GM19395 (cell line): ENCODE data around the gene ZFP1.
"Not testable (repeated sequence)": the region's sequence is repeated elsewhere in the genome, so short reads cannot be mapped to it uniquely, and the experiment has no call there.

Experiments used
- ATAC-seq: cut with Tn5 transposase; IDR thresholded peaks from one replicate; pipeline ENCODE4 v1.9.1; 2021; ENCODE audit warnings: mild to moderate bottlenecking, moderate library complexity; ENCODE audit not compliant: unreplicated experiment

Gene ZFP1

DNA sequence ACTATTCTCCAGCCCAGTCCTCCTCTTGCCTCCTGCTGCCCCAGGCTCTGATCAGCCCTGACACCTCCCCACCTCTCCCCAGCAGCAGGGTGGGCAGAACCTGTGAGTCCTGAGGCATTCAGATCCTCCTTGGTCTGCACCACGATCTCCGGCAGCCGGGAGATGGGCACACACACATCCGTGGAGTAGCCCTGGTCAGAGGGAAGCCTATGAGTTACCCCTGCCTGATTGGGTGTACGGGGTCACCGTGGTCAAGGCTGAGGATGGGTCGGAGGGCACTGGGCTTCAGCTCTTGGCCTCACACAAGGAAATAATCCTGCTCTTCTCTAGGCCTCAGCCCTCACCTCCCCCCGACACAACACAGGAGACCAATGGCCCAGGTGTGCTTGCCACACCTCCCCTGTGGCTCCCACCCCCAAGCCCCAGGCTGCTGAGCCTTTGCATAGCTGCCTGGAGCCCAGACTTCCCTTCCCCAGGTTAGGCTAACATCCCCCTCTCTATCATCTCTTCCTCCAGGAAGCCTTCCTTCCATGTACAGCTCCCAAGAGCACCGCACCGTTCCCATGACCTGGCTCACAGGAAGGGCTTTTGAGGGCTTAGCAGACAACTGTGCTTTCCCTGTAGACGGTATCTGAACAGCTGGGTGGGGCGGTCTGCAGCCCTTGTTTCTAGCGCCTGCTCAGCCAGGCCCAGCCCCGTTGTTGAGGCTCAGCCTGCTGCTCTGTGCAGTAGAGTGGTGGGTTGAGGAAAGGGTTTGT, 35.4 kb upstream of the ZFP1 start:
- no peak for ATAC-seq

DNA sequence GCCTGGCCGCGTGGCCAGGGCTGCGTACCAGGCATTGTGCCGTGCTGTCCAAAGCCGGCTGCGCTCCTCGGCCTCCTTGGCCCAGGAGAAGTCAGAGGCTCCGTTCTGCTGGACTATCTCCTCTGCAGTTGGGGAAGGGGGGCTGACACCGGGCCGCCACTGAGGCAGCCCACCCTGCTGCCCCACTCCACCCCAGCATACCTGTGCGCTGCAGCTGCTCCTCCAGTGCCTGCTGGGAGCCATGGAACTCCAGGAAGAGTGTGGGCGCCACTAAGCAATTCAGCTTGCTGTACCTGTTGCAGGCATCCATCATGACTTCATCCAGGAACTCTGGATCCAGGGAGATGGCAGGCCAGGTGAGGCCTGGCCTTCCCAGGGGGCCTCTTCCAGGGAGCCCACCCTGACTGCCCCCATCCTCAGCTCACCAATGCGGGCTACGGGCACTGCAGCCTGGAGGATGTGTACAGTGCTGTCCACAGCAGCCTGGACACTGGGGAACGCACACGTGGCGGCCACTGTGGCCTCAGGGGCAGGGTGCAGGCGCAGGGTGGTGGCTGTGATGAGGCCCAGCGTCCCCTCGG, 34.7 kb upstream of the ZFP1 start:
- no peak for ATAC-seq

DNA sequence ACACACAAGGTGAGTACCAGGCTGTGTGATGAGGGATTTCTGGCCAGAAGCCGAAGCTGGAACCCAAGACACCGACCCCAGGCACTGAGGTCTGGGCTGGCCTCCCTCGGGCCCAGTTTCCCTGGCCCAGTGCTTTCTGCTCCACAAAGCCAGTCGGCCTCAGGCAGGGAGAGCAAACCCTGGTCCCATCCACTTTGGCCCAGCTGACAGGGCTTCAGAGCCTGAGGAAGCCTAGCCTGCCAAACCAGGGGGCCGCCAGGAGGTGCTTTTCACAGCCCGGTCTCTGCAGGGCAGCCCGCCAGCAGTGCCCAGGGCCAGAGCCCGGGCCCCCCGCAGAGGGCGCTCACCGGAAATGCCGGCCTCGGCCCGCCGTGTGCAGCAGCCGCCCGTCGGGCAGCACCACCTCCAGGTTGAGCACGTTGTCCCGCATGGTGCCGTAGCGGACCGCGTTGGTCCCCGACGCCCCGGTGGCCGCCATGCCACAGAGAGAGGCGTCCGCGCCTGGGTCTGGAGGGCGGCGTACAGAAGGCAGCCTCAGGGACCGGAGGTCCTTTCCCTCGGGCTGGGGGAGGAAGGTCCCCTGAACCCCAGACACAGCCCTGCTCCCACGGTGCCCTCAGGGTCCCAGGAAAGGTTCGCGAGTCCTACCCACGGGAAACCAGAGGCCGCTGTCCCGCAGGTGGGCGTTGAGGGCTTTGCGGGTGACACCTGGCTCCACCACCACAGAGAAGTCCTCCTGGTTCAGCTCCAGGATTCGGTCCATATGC, 34.0 kb upstream of the ZFP1 start:
- no peak for ATAC-seq

DNA sequence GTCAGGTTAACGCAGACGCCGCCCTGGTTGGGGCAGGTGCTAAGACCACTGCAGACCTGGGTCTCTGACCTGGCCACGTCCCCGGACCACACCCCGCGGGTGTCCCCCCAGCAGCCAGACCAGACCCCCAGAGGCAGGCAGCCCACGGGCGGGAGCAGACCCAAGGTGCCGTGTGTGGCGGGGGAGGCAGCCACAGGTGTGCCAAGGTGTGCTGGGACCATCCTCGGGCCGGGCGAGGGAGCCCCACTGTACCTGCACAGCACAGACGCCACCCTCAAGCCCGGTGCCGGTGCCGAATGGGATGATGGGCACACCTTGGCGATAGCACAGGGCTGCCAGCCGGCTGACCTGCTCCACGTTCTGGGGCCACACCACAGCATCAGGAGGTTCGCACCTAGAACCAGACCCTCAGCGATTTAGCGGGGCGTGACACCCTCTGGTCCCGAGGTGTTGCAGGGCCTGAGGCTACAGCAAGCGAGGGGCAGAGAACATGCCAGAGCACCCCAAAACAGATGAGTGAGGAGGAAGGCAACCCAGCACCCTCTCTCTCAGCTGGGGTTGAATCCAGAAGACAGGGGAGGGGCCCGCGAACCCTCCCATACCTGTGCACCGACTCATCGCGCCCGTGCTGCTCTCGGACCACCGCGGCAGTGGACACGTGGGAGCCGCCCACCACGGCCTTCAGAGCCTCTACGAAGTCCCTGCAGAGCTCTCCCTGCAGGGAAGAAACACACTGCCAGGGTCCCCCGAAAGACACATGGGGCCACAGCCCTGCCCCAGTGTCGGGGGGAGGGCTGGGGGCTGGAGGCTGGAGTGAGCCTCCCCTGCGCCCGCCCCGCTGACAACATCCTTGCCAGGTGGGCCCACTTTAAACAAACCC, 33.1 kb upstream of the ZFP1 start:
- no peak for ATAC-seq

DNA sequence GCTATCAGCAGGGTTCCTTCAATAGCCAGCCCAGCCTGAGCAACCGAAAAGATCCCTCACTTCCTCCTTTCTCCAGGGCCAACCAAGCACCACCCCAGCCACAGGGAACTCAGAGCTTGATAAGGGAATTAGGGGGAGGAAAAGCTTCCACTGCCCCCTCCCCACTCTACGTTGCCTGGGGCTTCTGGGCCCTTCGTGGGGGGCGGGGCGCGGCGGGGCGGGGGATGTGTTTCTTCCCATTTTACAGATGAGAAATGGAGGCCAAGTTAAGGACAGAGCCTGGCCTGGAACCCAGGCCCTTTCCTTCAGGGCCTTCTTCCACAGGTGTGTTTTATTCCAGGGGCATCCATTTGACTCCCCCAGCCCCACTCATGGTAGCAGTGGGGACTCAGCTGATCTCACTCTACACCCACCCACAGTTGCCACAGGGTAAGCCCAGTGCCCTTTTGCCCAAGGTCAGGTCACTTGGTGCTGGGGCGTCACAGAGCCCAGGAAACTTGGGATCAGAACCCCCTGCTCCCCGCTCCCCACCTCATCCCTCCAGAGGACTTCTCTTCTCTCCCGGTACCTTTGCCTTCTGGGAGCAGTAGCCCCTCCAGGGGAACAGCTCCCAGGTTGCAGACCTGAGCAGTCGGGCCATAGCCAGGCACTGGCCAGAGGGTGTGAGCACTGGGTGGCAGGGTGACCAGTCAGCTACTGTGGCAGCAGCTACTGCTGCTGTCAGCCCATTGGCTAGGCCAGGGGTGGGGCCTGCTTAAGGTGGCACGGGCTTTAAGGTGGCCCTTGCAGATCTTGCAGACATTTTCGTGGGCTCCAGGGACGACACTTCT, 32.0 kb upstream of the ZFP1 start, which contains the start of gene LDHD:
LDHD (minus strand) TSS at position 700 of the 830 bp plus-strand sequence; CDS start at position 640, 60 bp downstream.
- ATAC-seq, result no peak

DNA sequence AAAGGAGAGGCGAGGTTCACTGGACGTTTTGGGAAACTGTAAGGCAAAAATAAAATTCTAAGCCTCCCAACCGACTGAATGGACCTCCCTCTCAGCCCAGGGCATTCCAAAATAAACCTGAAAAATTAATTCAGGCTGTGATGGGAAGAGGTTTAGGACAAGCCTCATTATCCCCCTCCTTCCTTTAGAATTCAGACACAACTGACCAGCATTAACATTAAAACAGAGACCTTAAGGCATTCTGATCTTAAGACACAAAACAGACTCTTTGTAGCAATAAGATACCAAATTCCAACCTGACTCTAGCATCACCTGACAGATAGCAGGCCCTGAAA, 31.4 kb upstream of the ZFP1 start:
- ATAC-seq, result no peak

DNA sequence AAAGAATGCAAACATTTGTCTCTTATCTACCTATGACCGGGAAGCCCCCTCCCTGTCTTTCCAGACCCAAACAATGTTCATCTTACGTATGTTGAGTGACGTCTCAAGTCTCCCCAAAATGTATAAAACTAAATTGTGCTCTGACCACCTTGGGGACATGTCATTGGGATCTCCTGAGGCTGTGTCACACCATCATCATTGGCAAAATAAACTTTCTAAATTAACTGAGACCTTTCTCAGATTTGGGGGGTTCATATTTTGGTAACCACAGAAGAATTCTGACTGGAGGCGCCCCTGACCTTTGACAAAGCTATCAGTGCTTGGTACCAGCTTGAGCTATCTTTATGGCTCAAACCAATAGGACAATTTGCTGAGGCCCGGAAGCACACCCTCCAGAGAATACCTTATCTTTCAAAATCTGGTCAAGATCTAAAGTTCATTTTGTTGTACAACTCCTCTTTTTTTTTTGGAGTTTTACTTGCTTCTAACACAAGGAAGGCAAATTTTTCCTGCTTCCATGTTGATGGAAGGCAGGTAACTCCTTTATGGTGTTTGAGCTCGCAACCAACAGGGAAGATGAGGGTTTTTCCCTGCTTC, 29.3 kb upstream of the ZFP1 start:
- no peak for ATAC-seq

DNA sequence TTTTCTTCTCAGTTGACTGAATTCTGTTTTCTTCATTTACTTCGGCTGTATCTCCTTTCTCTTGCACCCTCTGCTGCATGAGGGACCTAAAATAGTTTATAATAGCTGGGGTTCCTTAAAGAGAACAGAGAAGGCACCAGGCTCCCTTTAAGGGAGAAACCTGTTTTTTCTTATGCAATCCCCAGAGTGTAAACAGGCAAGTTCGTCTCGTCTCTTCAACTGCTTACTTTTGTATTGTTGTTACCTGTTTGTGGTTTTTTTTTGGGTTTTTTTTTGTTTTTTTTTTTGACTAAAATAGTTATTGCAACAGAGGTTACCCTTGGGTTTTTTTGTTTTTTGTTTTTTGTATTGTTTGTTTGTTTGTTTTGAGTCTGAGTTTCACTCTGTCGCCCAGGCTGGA, 28.1 kb upstream of the ZFP1 start:
- no peak for ATAC-seq

DNA sequence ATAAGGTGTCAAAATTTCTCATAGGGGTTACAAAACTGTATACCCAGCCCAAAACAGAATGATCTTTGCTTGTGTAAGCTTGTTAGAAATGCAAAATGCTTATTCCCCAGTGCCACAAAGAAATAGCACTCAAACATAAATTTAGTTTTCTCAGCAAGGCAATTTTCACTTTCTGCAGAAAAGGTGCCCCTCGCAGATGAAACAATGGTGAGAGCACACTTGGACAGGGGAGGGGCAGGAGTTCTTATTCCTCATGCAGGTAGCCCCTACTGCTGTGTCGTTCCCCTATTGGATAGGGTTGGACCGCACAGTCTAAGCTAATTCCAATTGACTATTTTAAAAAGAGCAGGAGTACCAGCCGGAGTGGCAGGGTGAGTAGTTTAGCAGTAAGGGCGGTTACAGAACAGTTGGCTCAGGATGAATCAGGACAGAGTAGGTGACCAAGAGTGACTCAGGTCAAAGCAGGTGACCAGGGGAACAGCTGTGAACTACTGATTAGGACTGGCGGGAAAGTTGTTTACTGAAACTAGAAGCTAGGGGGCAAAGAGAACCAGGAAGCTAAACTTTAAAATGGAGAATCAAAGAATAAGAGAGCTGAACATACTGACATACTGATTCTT, 26.3 kb upstream of the ZFP1 start:
- no peak for ATAC-seq

DNA sequence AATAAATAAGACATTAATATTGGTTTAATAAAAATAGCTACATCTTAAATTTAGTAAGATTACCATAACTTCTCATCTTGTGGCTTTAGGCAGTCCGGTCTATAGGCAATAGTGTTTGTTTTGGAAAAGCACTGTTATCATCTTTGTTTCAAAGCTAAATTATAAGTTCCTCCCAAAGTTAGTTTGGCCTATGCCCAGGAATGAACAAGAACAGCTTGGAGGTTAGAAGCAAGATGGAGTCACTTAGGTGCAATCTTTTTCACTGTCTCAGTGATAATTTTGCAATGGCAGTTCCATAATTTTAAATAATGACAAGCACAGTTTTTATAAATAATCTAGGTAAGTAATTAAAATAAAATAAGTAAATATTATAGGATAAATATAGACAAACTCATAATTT, 25.7 kb upstream of the ZFP1 start:
- no peak for ATAC-seq

DNA sequence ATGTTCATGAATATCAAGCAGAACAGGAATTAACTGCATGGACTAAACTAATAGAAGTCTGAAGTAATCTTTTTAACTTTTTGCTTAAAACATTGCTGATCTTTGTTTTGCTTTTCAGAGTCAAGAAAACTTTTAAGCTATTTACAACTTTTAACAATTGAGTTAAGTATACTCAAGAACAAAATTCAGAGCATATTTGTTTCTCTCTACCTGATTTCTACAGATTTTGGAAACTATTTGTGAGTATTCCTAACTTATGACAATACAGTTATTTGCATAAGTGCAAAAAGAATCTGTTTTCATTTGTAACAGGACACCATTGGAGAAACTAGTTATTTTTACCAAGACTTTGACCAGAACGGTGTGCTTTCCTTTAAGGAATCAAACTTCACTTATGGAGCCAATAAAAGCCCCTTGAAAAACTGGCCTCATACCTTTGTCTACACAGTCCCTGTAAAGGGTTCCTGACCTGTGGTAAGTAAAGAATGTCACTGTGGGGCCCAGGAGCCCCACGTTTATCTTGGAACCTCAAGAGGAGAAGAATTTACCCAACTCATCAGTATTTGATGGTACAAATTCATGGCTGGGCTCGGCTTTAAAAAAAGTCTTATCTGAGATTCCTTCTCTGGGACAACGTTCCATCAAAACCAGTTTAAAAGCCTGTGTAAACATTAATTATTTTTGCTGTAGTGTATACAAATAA, 20.5 kb upstream of the ZFP1 start:
- ATAC-seq, result no peak

DNA sequence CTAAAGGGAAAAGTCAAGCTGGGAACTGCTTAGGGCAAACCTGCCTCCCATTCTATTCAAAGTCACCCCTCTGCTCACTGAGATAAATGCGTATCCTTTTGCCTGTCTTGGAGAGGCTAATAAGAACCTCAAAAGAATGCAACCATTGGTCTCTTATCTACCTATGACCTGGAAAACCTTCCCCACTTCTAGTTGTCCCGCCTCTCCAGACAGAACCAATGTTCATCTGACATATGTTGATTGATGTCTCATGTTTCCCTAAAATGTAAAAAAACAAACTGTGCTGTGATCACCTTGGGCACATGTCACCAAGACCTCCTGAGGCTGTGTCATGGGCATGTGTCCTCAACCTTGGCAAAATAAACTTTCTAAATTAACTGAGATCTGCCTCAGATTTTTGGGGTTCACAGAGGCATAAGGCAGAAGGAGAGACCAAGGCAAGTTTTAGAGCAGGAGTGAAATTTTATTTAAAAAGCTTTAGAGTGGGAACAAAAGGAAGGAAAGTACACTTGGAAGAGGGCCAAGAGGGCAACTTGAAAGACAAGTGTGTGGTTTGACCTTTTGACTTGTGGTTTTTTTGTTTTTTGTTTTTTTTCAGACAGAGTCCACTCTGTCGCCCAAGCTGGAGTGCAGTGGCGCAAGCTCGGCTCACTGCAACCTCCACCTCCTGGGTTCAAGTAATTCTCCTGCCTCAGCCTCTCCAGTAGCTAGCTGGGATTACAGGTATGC, 18.7 kb upstream of the ZFP1 start:
- ATAC-seq, result not testable (repeated sequence)

DNA sequence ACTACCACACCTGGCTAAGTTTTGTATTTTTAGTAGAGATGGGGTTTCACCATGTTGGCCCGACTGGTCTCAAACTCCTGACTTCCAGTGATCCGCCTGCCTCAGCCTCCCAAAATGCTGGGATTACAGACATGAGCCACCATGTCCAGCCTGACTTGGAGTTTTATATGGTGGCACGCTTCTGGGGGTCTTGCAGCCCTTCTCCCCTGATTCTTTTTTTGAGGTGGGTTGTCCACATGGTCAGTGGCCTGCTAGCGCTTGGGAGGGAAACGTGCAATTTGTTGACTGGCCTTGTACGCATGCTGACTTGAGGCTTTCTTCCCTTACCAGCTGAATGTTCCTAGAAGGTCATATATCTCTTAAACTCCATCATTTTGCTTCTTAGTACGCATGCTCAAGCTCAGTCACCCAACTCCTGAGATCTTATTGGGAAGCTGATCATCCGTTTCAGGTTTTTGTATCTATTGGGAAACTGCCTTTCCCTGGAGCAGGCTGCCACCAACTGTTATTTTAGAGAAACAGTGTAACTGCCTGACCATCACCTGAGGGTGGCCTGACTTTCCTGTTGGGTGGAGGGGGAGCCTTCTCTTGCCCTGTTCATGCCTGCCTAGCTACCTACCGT, 18.1 kb upstream of the ZFP1 start:
- ATAC-seq, result no peak

DNA sequence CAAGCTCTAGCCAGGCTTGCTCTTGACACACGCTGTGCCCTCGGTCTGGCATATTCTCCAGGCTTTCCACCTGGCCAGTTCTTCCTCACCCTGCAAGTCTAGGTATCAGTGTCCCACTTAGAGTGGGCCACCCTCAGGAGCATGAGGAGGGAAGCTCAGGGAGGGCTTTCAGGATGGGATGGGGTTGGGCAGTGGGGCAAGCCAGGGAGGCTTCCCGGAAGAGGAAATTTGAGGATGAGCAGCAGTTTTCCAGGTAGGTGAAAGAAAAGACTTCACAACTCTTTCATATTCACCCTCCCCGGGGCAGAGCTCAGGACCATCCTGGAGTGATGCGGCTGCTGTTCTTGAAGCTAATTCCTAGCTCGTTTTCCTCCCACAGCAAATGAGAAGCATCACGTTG, 17.2 kb upstream of the ZFP1 start:
- no peak for ATAC-seq

DNA sequence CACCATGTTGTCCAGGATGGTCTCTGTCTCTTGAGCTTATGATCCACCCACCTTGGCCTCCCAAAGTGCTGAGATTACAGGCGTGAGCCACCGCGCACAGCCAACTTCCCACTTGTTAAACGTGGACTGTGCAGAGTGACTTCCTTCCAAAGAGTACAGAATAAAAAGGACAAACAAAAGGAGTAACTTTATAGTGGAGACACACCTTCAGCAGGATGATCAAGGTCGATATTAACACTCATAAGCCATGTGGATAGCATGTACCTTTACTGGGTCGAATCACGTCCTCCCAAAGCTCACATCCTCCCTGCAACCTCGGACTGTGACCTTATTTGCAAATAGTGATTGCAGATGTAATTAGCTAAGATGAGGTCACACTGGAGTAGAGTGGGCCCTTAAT, 10.1 kb upstream of the ZFP1 start:
- ATAC-seq, result no peak

DNA sequence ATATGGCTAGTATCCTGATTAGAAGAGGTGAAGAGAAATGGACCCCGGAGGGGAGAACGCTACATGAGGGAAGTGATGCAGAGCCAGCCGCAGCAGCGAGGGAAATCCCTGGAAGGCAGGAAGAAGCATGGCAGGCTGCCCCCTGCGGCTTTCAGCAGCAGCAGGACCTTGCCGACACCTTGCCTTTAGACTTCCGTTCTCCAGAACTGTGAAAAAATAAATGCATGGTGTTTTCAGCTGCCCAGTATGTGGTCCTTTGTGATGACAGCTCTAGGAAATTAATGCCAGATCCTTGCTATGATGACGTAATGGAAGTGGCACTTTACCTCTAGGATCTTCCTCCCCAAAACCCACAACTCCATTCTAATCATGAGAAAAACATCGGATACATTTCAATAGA, 9.7 kb upstream of the ZFP1 start:
- no peak for ATAC-seq

DNA sequence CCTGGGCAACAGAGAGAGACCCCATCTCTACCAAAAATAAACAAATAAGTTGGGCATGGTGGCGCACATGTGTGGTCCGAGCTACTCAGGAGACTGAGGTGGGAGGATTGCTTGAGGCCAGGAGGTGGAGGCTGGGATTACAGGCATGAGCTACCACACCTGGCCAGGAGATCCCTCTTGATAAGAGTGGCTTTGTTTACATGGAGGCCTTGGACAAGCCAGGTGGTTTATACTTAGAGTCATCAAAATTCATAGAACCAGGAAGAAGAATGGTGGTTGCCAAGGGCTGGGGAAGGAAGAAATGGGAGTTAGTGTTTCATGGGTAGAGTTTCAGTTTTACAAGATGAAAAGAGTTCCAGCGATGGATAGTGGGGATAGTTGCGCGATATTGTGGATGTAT, 8.8 kb upstream of the ZFP1 start:
- no peak for ATAC-seq

DNA sequence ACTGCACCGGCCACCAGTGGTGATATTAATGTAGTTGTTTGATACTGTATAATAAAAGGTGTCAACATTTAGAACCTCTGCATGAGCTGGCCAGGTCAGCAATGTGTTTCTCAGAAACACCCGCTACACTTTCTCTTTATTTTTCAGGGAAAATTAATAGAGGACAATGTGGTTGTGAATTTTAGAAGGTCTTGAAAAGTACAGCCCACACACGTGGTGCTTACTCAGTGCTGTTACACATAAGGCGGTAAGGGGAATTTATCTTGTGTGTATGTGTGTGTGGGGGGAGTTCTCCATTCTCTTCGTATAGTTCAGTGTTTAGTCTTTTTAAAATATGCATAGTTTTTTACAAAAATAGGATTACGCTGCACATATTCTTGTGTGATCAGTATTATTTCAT, 4.4 kb upstream of the ZFP1 start:
- ATAC-seq, result no peak
